ENCODE data around the gene CEACAM4.

Gene CEACAM4

GRCh38 chr19:41575998-41576397 lies 50.9 kb downstream of the CEACAM4 start, which contains the start of gene CEACAM21:
Gene CEACAM21 (plus strand): TSS chr19:41576166. CDS start chr19:41576275, 109 bp downstream.
- no peaks in the 10 kb centered on the region; the same call in 1 of the 2 replicates for H3K27me3 ChIP-seq (ENCODE audit: insufficient read depth, low read length)
- H3K79me2 ChIP-seq (ENCODE audit: insufficient read depth, low read length), result no peaks in the 10 kb centered on the region
- H3F3A ChIP-seq (ENCODE audit: insufficient read depth, low read length), result no peaks in the 10 kb centered on the region
- H2AFZ ChIP-seq (ENCODE audit: low read length), result no peak within 1 kb of the TSS
- peak within 1 kb of the TSS; percentile 5; the same call in 1 of the 2 replicates for H3K9ac ChIP-seq (ENCODE audit: low read length)
- no peaks in the 10 kb centered on the region; the same call in 1 of the 2 replicates for H3K36me3 ChIP-seq (ENCODE audit: insufficient read depth, low read length)
- peaks cover 7% of the 10 kb centered on the region for H3K4me1 ChIP-seq (ENCODE audit: insufficient read depth, low read length, severe bottlenecking)
- peak within 1 kb of the TSS; percentile 35; the same call in 1 of the 2 replicates for H3K4me2 ChIP-seq (ENCODE audit: low read length)
- no peaks in the 10 kb centered on the region for H3K9me3 ChIP-seq (ENCODE audit: low read length)
- no peak within 1 kb of the TSS for H3K27ac ChIP-seq (ENCODE audit: low read depth, low read length, poor library complexity, severe bottlenecking)
- no peaks in the 10 kb centered on the region for H3K9me2 ChIP-seq (ENCODE audit: low read depth, low read length)
- no peak for TF ChIP-seq EZH2 (IDR thresholded peaks at IDR 0.05; ENCODE audit: borderline replicate concordance, low read length)
- no peak for TF ChIP-seq CTCF (IDR thresholded peaks at IDR 0.05; ENCODE audit: low read length)
- H3K4me3 ChIP-seq (ENCODE audit: low read depth, low read length, poor library complexity, severe bottlenecking), result peak within 1 kb of the TSS; percentile 23
- H4K20me1 ChIP-seq (ENCODE audit: insufficient read depth, low read length), result no peaks in the 10 kb centered on the region

- Histone ChIP-seq H3K27me3 (ENCODE audit: insufficient read depth, low read length) (no peaks in the 10 kb centered on the region; the same call in 1 of the 2 replicates), H2AFZ (ENCODE audit: low read length) (no peak overlapping the region)
Measured at GRCh38 chr19:41570639-41571112, 56.2 kb downstream of the CEACAM4 start.

GRCh38 chr19:41570179-41570578 lies 56.7 kb downstream of the CEACAM4 start:
- Histone ChIP-seq H3K4me1 (ENCODE audit: insufficient read depth, low read length, severe bottlenecking) (no peaks in the 10 kb centered on the region), H3F3A (ENCODE audit: insufficient read depth, low read length) (no peaks in the 10 kb centered on the region), H3K4me3 (ENCODE audit: low read depth, low read length, poor library complexity, severe bottlenecking) (no peak overlapping the region), H3K4me2 (ENCODE audit: low read length) (no peak overlapping the region), H3K9me2 (ENCODE audit: low read depth, low read length) (no peaks in the 10 kb centered on the region), H3K9ac (ENCODE audit: low read length) (no peak overlapping the region), H3K79me2 (ENCODE audit: insufficient read depth, low read length) (no peaks in the 10 kb centered on the region), H3K27ac (ENCODE audit: low read depth, low read length, poor library complexity, severe bottlenecking) (no peak overlapping the region), H3K9me3 (ENCODE audit: low read length) (no peaks in the 10 kb centered on the region), H4K20me1 (ENCODE audit: insufficient read depth, low read length) (no peaks in the 10 kb centered on the region), H3K27me3 (ENCODE audit: insufficient read depth, low read length) (no peaks in the 10 kb centered on the region; the same call in 1 of the 2 replicates), H2AFZ (ENCODE audit: low read length) (no peak overlapping the region), H3K36me3 (ENCODE audit: insufficient read depth, low read length) (no peaks in the 10 kb centered on the region; the same call in 1 of the 2 replicates)
- TF ChIP-seq CTCF (IDR thresholded peaks at IDR 0.05; ENCODE audit: low read length), result no peak
- no peak for TF ChIP-seq EZH2 (IDR thresholded peaks at IDR 0.05; ENCODE audit: borderline replicate concordance, low read length)

More at GRCh38 chr19:41570639-41571112, 56.2 kb downstream of the CEACAM4 start:
- Histone ChIP-seq H3F3A (ENCODE audit: insufficient read depth, low read length) (no peaks in the 10 kb centered on the region), H4K20me1 (ENCODE audit: insufficient read depth, low read length) (no peaks in the 10 kb centered on the region), H3K9me2 (ENCODE audit: low read depth, low read length) (no peaks in the 10 kb centered on the region), H3K27ac (ENCODE audit: low read depth, low read length, poor library complexity, severe bottlenecking) (no peak overlapping the region), H3K4me3 (ENCODE audit: low read depth, low read length, poor library complexity, severe bottlenecking) (no peak overlapping the region), H3K4me1 (ENCODE audit: insufficient read depth, low read length, severe bottlenecking) (peaks cover under 1% of the 10 kb centered on the region), H3K9me3 (ENCODE audit: low read length) (no peaks in the 10 kb centered on the region), H3K4me2 (ENCODE audit: low read length) (no peak overlapping the region), H3K79me2 (ENCODE audit: insufficient read depth, low read length) (no peaks in the 10 kb centered on the region), H3K36me3 (ENCODE audit: insufficient read depth, low read length) (no peaks in the 10 kb centered on the region; the same call in 1 of the 2 replicates), H3K9ac (ENCODE audit: low read length) (no peak overlapping the region)
- peak; percentile 87 for TF ChIP-seq CTCF (IDR thresholded peaks at IDR 0.05; ENCODE audit: low read length)
- TF ChIP-seq EZH2 (IDR thresholded peaks at IDR 0.05; ENCODE audit: borderline replicate concordance, low read length), result no peak

Measured in OCI-LY1 (cell line).